Measurements from ENCODE around the gene ITPRIP.

The ITPRIP gene

GRCh38 chr10:104323085-104323484 is 15.2 kb downstream of the ITPRIP start:
- no peaks in the 10 kb centered on the region for H3K27me3 ChIP-seq (replicated peaks; ENCODE audit: control insufficient read depth, insufficient read depth, low read length)
- H3K9ac ChIP-seq (ENCODE audit: low read length) = no peak overlapping the region
- no peaks in the 10 kb centered on the region for H3K36me3 ChIP-seq (ENCODE audit: control insufficient read depth, insufficient read depth, low read length, severe bottlenecking)
- peaks cover 42% of the 10 kb centered on the region for H3K4me1 ChIP-seq (ENCODE audit: control insufficient read depth, insufficient read depth, low read length)
- no peaks in the 10 kb centered on the region for H3K9me3 ChIP-seq (ENCODE audit: control insufficient read depth, low read length)
- no peak for DNase-seq (ENCODE audit: low read depth)
- H3K4me3 ChIP-seq (ENCODE audit: low read length) = no peak overlapping the region

GRCh38 chr10:104322416-104322782 is 15.9 kb downstream of the ITPRIP start:
- Histone ChIP-seq H3K27me3 (replicated peaks; ENCODE audit: control insufficient read depth, insufficient read depth, low read length) (no peaks in the 10 kb centered on the region), H3K4me1 (ENCODE audit: control insufficient read depth, insufficient read depth, low read length) (peaks cover 41% of the 10 kb centered on the region), H3K9ac (ENCODE audit: low read length) (no peak overlapping the region), H3K36me3 (ENCODE audit: control insufficient read depth, insufficient read depth, low read length, severe bottlenecking) (no peaks in the 10 kb centered on the region), H3K4me3 (ENCODE audit: low read length) (no peak overlapping the region), H3K9me3 (ENCODE audit: control insufficient read depth, low read length) (no peaks in the 10 kb centered on the region)
- DNase-seq (ENCODE audit: low read depth) = no peak

GRCh38 chr10:104321725-104322415 is 16.4 kb downstream of the ITPRIP start:
- Histone ChIP-seq H3K36me3 (ENCODE audit: control insufficient read depth, insufficient read depth, low read length, severe bottlenecking) (no peaks in the 10 kb centered on the region), H3K9ac (ENCODE audit: low read length) (no peak overlapping the region), H3K27me3 (replicated peaks; ENCODE audit: control insufficient read depth, insufficient read depth, low read length) (no peaks in the 10 kb centered on the region), H3K4me3 (ENCODE audit: low read length) (no peak overlapping the region), H3K9me3 (ENCODE audit: control insufficient read depth, low read length) (no peaks in the 10 kb centered on the region), H3K4me1 (ENCODE audit: control insufficient read depth, insufficient read depth, low read length) (peaks cover 40% of the 10 kb centered on the region)
- DNase-seq (ENCODE audit: low read depth) = no peak

- H3K4me1 ChIP-seq (ENCODE audit: control insufficient read depth, insufficient read depth, low read length) = peaks cover 44% of the 10 kb centered on the region
- no peaks in the 10 kb centered on the region for H3K36me3 ChIP-seq (ENCODE audit: control insufficient read depth, insufficient read depth, low read length, severe bottlenecking)
- no peak overlapping the region for H3K9ac ChIP-seq (ENCODE audit: low read length)
- no peaks in the 10 kb centered on the region for H3K9me3 ChIP-seq (ENCODE audit: control insufficient read depth, low read length)
- DNase-seq (ENCODE audit: low read depth) = no peak
- H3K4me3 ChIP-seq (ENCODE audit: low read length) = no peak overlapping the region
- H3K27me3 ChIP-seq (replicated peaks; ENCODE audit: control insufficient read depth, insufficient read depth, low read length) = no peaks in the 10 kb centered on the region
Measured at GRCh38 chr10:104321226-104321625, 17.0 kb downstream of the ITPRIP start.

GRCh38 chr10:104318810-104319741 is 19.2 kb downstream of the ITPRIP start:
- Histone ChIP-seq H3K36me3 (ENCODE audit: control insufficient read depth, insufficient read depth, low read length, severe bottlenecking) (peaks cover 16% of the 10 kb centered on the region), H3K27me3 (replicated peaks; ENCODE audit: control insufficient read depth, insufficient read depth, low read length) (no peaks in the 10 kb centered on the region), H3K9me3 (ENCODE audit: control insufficient read depth, low read length) (no peaks in the 10 kb centered on the region), H3K9ac (ENCODE audit: low read length) (no peak overlapping the region), H3K4me3 (ENCODE audit: low read length) (no peak overlapping the region), H3K4me1 (ENCODE audit: control insufficient read depth, insufficient read depth, low read length) (peaks cover 43% of the 10 kb centered on the region)
- no peak for DNase-seq (ENCODE audit: low read depth)

- no peak for DNase-seq (ENCODE audit: low read depth)
- Histone ChIP-seq H3K36me3 (ENCODE audit: control insufficient read depth, insufficient read depth, low read length, severe bottlenecking) (peaks cover 24% of the 10 kb centered on the region), H3K4me1 (ENCODE audit: control insufficient read depth, insufficient read depth, low read length) (peaks cover 43% of the 10 kb centered on the region), H3K9me3 (ENCODE audit: control insufficient read depth, low read length) (no peaks in the 10 kb centered on the region), H3K4me3 (ENCODE audit: low read length) (no peak overlapping the region), H3K27me3 (replicated peaks; ENCODE audit: control insufficient read depth, insufficient read depth, low read length) (no peaks in the 10 kb centered on the region), H3K9ac (ENCODE audit: low read length) (no peak overlapping the region)
Measured at GRCh38 chr10:104318326-104318725, 19.9 kb downstream of the ITPRIP start.

GRCh38 chr10:104317726-104318299 is 20.5 kb downstream of the ITPRIP start:
- peak overlapping the region; percentile 17 for H3K4me3 ChIP-seq (ENCODE audit: low read length)
- peaks cover 43% of the 10 kb centered on the region for H3K4me1 ChIP-seq (ENCODE audit: control insufficient read depth, insufficient read depth, low read length)
- peaks cover 29% of the 10 kb centered on the region for H3K36me3 ChIP-seq (ENCODE audit: control insufficient read depth, insufficient read depth, low read length, severe bottlenecking)
- no peak for DNase-seq (ENCODE audit: low read depth)
- no peaks in the 10 kb centered on the region for H3K27me3 ChIP-seq (replicated peaks; ENCODE audit: control insufficient read depth, insufficient read depth, low read length)
- H3K9me3 ChIP-seq (ENCODE audit: control insufficient read depth, low read length) = no peaks in the 10 kb centered on the region
- peak overlapping the region; percentile 2 for H3K9ac ChIP-seq (ENCODE audit: low read length)

- Histone ChIP-seq H3K4me1 (ENCODE audit: control insufficient read depth, insufficient read depth, low read length) (peaks cover 43% of the 10 kb centered on the region), H3K27me3 (replicated peaks; ENCODE audit: control insufficient read depth, insufficient read depth, low read length) (no peaks in the 10 kb centered on the region), H3K9ac (ENCODE audit: low read length) (peak overlapping the region; percentile 2), H3K4me3 (ENCODE audit: low read length) (peak overlapping the region; percentile 17), H3K36me3 (ENCODE audit: control insufficient read depth, insufficient read depth, low read length, severe bottlenecking) (peaks cover 34% of the 10 kb centered on the region), H3K9me3 (ENCODE audit: control insufficient read depth, low read length) (no peaks in the 10 kb centered on the region)
- DNase-seq (ENCODE audit: low read depth) = peak; percentile 92
Measured at GRCh38 chr10:104317269-104317710, 21.0 kb downstream of the ITPRIP start.

- Histone ChIP-seq H3K27me3 (replicated peaks; ENCODE audit: control insufficient read depth, insufficient read depth, low read length) (no peaks in the 10 kb centered on the region), H3K36me3 (ENCODE audit: control insufficient read depth, insufficient read depth, low read length, severe bottlenecking) (peaks cover 36% of the 10 kb centered on the region), H3K9ac (ENCODE audit: low read length) (peak overlapping the region; percentile 47), H3K4me1 (ENCODE audit: control insufficient read depth, insufficient read depth, low read length) (peaks cover 43% of the 10 kb centered on the region), H3K9me3 (ENCODE audit: control insufficient read depth, low read length) (no peaks in the 10 kb centered on the region), H3K4me3 (ENCODE audit: low read length) (peak overlapping the region; percentile 22)
- no peak for DNase-seq (ENCODE audit: low read depth)
Measured at GRCh38 chr10:104316321-104317099, 21.8 kb downstream of the ITPRIP start.

- H3K4me3 ChIP-seq (ENCODE audit: low read length) = no peak overlapping the region
- no peaks in the 10 kb centered on the region for H3K9me3 ChIP-seq (ENCODE audit: control insufficient read depth, low read length)
- no peak overlapping the region for H3K9ac ChIP-seq (ENCODE audit: low read length)
- no peak for DNase-seq (ENCODE audit: low read depth)
- H3K27me3 ChIP-seq (replicated peaks; ENCODE audit: control insufficient read depth, insufficient read depth, low read length) = no peaks in the 10 kb centered on the region
- peaks cover 50% of the 10 kb centered on the region for H3K4me1 ChIP-seq (ENCODE audit: control insufficient read depth, insufficient read depth, low read length)
- H3K36me3 ChIP-seq (ENCODE audit: control insufficient read depth, insufficient read depth, low read length, severe bottlenecking) = peaks cover 36% of the 10 kb centered on the region
Measured at GRCh38 chr10:104315486-104315921, 22.8 kb downstream of the ITPRIP start.
